SK-N-SH (cell line): ENCODE measurements around the gene TMEM223.

ENCODE experiments used
- NRF1 ChIP-seq: IDR thresholded peaks from 2 replicates; pipeline ENCODE4 v1.6.1; 2012; ENCODE audit warnings: low read depth, mild to moderate bottlenecking, low read length
- POLR2AphosphoS5 ChIP-seq: IDR thresholded peaks from 2 replicates; pipeline ENCODE4 v1.6.1; 2012; ENCODE audit warnings: low read depth, low read length
- RCOR1 ChIP-seq: fragments of 150-350 bp; IDR thresholded peaks from 2 replicates; pipeline ENCODE4 v1.6.1; 2017; ENCODE audit warnings: antibody characterized with exemption, low read length
- SMC3 ChIP-seq: IDR thresholded peaks from 2 replicates; pipeline ENCODE4 v1.6.1; 2012; ENCODE audit warnings: low read depth, low read length, improper control_type of control experiment
- TAF1 ChIP-seq: IDR thresholded peaks from 2 replicates; pipeline ENCODE4 v1.6.1; 2012; ENCODE audit warnings: low read depth, mild to moderate bottlenecking, low read length, moderate library complexity, borderline replicate concordance
- TCF12 ChIP-seq: IDR thresholded peaks from 2 replicates; pipeline ENCODE4 v1.4.0; 2012
- TF ChIP-seq, protein P1 (sequence below): fragments of 200-600 bp; sonication (generic); IDR thresholded peaks from 2 replicates; pipeline ENCODE4 v1.6.1; 2017; ENCODE audit warnings: antibody characterized with exemption, mild to moderate bottlenecking, moderate library complexity
- TF ChIP-seq, protein P2 (sequence below): fragments of 150-350 bp; IDR thresholded peaks from 2 replicates; pipeline ENCODE4 v1.6.1; 2017; ENCODE audit warnings: antibody characterized with exemption, low read length, low read depth, borderline replicate concordance

DNA sequence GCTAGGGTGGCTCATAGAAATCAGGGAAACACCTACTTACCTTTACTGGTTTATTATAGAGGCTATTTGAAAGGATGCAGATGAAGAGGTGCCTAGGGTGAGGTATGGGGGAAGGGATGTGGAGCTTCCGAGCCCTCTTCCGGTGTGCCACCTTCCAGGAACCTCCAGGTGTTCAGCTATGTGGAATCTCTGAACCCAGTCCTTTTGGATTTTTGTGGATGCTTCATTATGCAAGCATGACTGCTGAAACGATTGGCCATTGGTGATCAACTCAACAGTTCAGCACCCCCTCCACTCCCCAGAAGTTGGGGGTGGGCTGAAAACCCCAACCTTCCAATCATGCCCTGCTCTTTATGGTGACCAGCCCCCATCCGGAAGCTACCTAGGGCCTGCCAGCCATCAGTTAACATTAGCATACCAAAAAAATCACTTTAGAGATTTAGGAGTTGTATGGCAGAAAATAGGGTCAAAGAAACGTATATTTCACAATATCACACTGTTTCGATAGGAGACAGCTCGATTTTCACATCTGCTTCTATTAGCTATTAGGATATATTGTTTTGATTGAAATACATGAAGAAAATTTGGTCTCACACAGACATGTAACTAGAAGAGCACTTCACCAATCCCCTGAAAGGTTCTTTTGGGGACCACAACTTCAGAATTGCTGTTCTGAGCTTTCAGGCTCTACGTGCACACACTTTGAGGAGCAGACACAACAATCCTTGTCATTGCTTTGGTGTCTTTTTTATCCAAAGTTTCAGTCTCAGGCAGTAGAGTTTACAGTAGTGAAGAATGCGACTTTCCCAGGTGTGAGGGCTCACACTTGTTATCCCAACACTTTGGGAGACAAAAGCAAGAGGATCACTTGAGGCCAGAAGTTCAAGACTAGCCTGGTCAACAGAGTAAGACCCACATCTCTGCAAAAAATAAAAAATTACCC is 33.7 kb downstream of the TMEM223 start:
- TF ChIP-seq, protein P1, sequence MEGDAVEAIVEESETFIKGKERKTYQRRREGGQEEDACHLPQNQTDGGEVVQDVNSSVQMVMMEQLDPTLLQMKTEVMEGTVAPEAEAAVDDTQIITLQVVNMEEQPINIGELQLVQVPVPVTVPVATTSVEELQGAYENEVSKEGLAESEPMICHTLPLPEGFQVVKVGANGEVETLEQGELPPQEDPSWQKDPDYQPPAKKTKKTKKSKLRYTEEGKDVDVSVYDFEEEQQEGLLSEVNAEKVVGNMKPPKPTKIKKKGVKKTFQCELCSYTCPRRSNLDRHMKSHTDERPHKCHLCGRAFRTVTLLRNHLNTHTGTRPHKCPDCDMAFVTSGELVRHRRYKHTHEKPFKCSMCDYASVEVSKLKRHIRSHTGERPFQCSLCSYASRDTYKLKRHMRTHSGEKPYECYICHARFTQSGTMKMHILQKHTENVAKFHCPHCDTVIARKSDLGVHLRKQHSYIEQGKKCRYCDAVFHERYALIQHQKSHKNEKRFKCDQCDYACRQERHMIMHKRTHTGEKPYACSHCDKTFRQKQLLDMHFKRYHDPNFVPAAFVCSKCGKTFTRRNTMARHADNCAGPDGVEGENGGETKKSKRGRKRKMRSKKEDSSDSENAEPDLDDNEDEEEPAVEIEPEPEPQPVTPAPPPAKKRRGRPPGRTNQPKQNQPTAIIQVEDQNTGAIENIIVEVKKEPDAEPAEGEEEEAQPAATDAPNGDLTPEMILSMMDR = no peak
- no peak for TF ChIP-seq RCOR1
- TF ChIP-seq TCF12 = no peak
- TF ChIP-seq SMC3 = no peak
- no peak for TF ChIP-seq NRF1
- TF ChIP-seq, protein P2, sequence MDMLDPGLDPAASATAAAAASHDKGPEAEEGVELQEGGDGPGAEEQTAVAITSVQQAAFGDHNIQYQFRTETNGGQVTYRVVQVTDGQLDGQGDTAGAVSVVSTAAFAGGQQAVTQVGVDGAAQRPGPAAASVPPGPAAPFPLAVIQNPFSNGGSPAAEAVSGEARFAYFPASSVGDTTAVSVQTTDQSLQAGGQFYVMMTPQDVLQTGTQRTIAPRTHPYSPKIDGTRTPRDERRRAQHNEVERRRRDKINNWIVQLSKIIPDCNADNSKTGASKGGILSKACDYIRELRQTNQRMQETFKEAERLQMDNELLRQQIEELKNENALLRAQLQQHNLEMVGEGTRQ = no peak
- TF ChIP-seq POLR2AphosphoS5 = no peak
- TF ChIP-seq TAF1 = no peak
